ENCODE measurements around the gene TNNT2. TPM values are rescaled to one million over a fixed set of nuclear protein-coding genes. Genes with fewer than 3 reads are reported as not detected.
A peak's percentile ranks its signal among the peaks of the same experiment; 100 is the strongest.

The TNNT2 gene
- total and polyA plus RNA-seq, 2 of the 13 experiments (the other 11 are each of a cell fraction or from before 2014, with no cell fraction given): 0.20 to 0.63 TPM

- no peak for TF ChIP-seq ZNF605 (CRISPR knock-in tag; IDR thresholded peaks at IDR 0.05)
- no peak for TF ChIP-seq FOXO1 (CRISPR knock-in tag; IDR thresholded peaks at IDR 0.05)
These were observed 51.8 kb downstream of the TNNT2 start (continued) for GRCh38 chr1:201325678-201326060.

GRCh38 chr1:201324821-201325677, 52.4 kb downstream of the TNNT2 start:
- Histone ChIP-seq H3K36me3 (replicated peaks in 1 of 2; ENCODE audit: control insufficient read depth in 1 of 2, insufficient read depth in 2 of 2, low read length in 2 of 2) (no peaks in the 10 kb centered on the region), H3K27ac (ENCODE audit: extremely low read length, insufficient read depth, low read length) (no peak overlapping the region), H3K4me2 (ENCODE audit: low read depth, low read length) (no peak overlapping the region), H3K4me3 (replicated peaks in 1 of 3; ENCODE audit: insufficient read depth in 1 of 3, low read depth in 2 of 3, low read length in 3 of 3) (no peak overlapping the region), H3K79me2 (ENCODE audit: insufficient read depth, low read length) (no peaks in the 10 kb centered on the region), H2AFZ (ENCODE audit: low read length) (no peak overlapping the region), H3K27me3 (ENCODE audit: control insufficient read depth in 1 of 2, insufficient read depth in 2 of 2, low read length in 2 of 2) (peaks cover 3 to 4% of the 10 kb centered on the region in 2 experiments; a peak in 3 of 5 replicates), H3K9ac (ENCODE audit: insufficient read depth, low read depth, low read length) (no peak overlapping the region), H3K4me1 (ENCODE audit: insufficient read depth, low read length) (no peaks in the 10 kb centered on the region), H4K20me1 (ENCODE audit: insufficient read depth, low read length) (no peaks in the 10 kb centered on the region), H3K9me3 (ENCODE audit: low read length) (no peaks in the 10 kb centered on the region)
- in situ Hi-C loops (cut with HindIII; ENCODE audit: extremely low pct_ligation_motif_present, low pct_unique_long_range_greater_than_20kb): no loop called here
- CTCF ChIA-PET (ENCODE audit: low intra/inter-chr PET ratio, low total read pairs): no interaction called here
- 23% methylated on average over 6 of the region's 16 CpGs for WGBS (ENCODE audit: low lambda C conversion rate)
- TF ChIP-seq GTF3A (CRISPR knock-in tag; conservative IDR thresholded peaks at IDR 0.05) (no peak), YY1 (IDR thresholded peaks at IDR 0.05; ENCODE audit: insufficient read depth, insufficient replicate concordance, low read depth, low read length) (no peak), ZNF83 (CRISPR knock-in tag; IDR thresholded peaks at IDR 0.05; ENCODE audit: borderline replicate concordance) (no peak), HNRNPL (IDR thresholded peaks at IDR 0.05; ENCODE audit: low read depth, low read length) (0 out of 2 replicates have a peak, but pooled peaks have one; percentile 42), KDM5A (IDR thresholded peaks at IDR 0.05; ENCODE audit: borderline replicate concordance, low read length) (no peak)
- TF ChIP-seq, protein P1, sequence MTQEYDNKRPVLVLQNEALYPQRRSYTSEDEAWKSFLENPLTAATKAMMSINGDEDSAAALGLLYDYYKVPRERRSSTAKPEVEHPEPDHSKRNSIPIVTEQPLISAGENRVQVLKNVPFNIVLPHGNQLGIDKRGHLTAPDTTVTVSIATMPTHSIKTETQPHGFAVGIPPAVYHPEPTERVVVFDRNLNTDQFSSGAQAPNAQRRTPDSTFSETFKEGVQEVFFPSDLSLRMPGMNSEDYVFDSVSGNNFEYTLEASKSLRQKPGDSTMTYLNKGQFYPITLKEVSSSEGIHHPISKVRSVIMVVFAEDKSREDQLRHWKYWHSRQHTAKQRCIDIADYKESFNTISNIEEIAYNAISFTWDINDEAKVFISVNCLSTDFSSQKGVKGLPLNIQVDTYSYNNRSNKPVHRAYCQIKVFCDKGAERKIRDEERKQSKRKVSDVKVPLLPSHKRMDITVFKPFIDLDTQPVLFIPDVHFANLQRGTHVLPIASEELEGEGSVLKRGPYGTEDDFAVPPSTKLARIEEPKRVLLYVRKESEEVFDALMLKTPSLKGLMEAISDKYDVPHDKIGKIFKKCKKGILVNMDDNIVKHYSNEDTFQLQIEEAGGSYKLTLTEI (CRISPR knock-in tag; conservative IDR thresholded peaks at IDR 0.05): no peak
- no TSS peak for BruUV-seq (replicated peaks)
- intact Hi-C loops (cut with micrococcal nuclease; ENCODE audit: unreplicated experiment): no loop called here
- DNase-seq (ENCODE audit: low spot score): no peak
- POLR2A ChIA-PET: no interaction called here
- FAIRE-seq: no peak
- peak; percentile 36 for ATAC-seq
